ENCODE data around the gene CNKSR3. TPM values are rescaled to one million over a fixed set of nuclear protein-coding genes. Genes with fewer than 3 reads are reported as not detected.

CNKSR3 gene
- polyA plus RNA-seq, 3 donors, result not detected

DNA sequence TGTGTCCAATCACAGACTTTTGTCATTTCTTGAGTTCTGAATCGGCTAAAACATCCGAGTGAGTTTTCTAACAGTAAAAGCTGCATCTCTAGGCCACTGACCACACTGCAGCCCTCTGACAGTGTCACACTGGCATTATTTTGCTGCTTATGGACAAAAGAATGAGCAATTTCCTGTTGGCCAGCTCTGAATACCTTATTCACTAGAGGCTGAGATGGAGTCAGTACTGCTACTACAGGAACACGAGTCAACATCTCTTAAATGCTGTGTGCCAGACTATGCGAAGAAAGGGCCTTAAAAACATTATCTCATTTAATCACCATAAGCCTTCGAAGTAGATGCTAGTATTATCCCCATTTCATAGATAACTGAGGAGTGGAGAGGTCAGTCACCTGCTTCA, 111.4 kb downstream of the CNKSR3 start:
- Histone ChIP-seq H4K20me1 (ENCODE audit: insufficient read depth, low read length) (no peaks in the 10 kb centered on the region), H3K36me3 (replicated peaks in 1 of 2; ENCODE audit: control insufficient read depth in 1 of 2, insufficient read depth in 2 of 2, low read length in 2 of 2) (no peaks in the 10 kb centered on the region), H3K79me2 (ENCODE audit: insufficient read depth, low read length) (no peaks in the 10 kb centered on the region), H3K4me2 (replicated peaks; ENCODE audit: extremely low read depth, low read length, poor library complexity, severe bottlenecking) (no peak overlapping the region), H3K9ac (ENCODE audit: insufficient read depth, low read length, poor library complexity, severe bottlenecking) (no peak overlapping the region), H3K27me3 (ENCODE audit: control insufficient read depth in 2 of 2, insufficient read depth in 2 of 2, low read length in 2 of 2) (no peaks in the 10 kb centered on the region), H3K4me3 (replicated peaks in 1 of 3; ENCODE audit: low read depth in 2 of 3, low read length in 3 of 3) (no peak overlapping the region), H3K27ac (ENCODE audit: low read depth in 1 of 2, low read length in 2 of 2) (no peak overlapping the region), H3K4me1 (ENCODE audit: control insufficient read depth in 1 of 2, insufficient read depth in 2 of 2, low read length in 2 of 2) (no peaks in the 10 kb centered on the region), H3K9me3 (replicated peaks in 1 of 2; ENCODE audit: control insufficient read depth in 1 of 2, insufficient read depth in 1 of 2, low read length in 2 of 2) (no peaks in the 10 kb centered on the region), H2AFZ (ENCODE audit: insufficient read depth, low read depth, low read length, poor library complexity, severe bottlenecking) (no peak overlapping the region)
- H3K4me1 Mint-ChIP-seq, result peaks cover 3% of the 10 kb centered on the region
- 100% methylated on average over 2 of the region's 5 CpGs for WGBS (ENCODE audit: insufficient coverage)
- DNase-seq, result no peak
- no peak overlapping the region for H3K27ac Mint-ChIP-seq
- no peaks in the 10 kb centered on the region for H3K36me3 Mint-ChIP-seq
- H3K4me3 Mint-ChIP-seq, result no peak overlapping the region
- peaks cover 0 to 2% (median 2%) of the 10 kb centered on the region in 3 donors for H3K27me3 Mint-ChIP-seq (ENCODE audit: low read depth in 3 of 3)
- intact Hi-C loops (cut with micrococcal nuclease), result no loop called here
- TF ChIP-seq, protein P1, sequence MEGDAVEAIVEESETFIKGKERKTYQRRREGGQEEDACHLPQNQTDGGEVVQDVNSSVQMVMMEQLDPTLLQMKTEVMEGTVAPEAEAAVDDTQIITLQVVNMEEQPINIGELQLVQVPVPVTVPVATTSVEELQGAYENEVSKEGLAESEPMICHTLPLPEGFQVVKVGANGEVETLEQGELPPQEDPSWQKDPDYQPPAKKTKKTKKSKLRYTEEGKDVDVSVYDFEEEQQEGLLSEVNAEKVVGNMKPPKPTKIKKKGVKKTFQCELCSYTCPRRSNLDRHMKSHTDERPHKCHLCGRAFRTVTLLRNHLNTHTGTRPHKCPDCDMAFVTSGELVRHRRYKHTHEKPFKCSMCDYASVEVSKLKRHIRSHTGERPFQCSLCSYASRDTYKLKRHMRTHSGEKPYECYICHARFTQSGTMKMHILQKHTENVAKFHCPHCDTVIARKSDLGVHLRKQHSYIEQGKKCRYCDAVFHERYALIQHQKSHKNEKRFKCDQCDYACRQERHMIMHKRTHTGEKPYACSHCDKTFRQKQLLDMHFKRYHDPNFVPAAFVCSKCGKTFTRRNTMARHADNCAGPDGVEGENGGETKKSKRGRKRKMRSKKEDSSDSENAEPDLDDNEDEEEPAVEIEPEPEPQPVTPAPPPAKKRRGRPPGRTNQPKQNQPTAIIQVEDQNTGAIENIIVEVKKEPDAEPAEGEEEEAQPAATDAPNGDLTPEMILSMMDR (IDR thresholded peaks at IDR 0.05), result no peak
- peaks cover 0 to 4% (median 0%) of the 10 kb centered on the region in 7 donors for H3K9me3 Mint-ChIP-seq

DNA sequence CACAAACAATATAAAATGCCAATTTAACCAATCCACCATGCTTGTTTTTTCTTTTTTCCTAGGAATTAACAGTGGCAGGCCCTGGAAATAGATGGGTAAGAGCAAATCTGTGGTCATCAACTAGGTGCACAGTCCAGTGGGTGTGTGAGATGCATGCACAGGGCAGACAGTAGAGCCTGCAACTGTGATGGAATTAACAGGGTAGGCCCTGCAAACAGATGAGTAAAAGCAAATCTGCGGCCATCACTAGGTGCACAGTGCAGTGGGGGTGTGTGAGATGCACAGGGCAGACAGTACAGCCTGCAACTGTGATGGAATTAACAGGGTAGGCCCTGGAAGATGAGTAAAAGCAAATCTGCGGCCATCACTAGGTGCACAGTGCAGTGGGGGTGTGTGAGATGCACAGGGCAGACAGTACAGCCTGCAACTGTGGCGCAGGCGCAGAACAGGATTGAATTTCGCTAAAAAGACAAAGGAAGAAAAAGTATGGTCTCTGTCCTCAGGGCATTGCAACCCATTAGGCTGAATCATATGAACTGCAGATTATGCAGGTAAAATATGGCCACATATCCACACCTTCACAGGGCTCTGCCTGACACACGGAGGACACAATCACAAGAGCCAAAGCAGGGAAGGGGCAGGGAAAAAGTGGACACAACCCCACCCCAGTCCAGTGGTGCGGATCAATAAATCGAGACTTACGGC, 112.8 kb downstream of the CNKSR3 start:
- H3K27ac Mint-ChIP-seq, result no peak overlapping the region
- H3K9me3 Mint-ChIP-seq, result peaks cover 0 to 4% (median 0%) of the 10 kb centered on the region in 7 donors
- 100% methylated on average over 3 of the region's 9 CpGs for whole genome bisulfite sequencing (ENCODE audit: insufficient coverage)

More for the DNA sequence above, 112.8 kb downstream of the CNKSR3 start:
- no peaks in the 10 kb centered on the region for H3K36me3 Mint-ChIP-seq
- H4K20me1 ChIP-seq (ENCODE audit: insufficient read depth, low read length), result no peaks in the 10 kb centered on the region
- no peaks in the 10 kb centered on the region for H3K36me3 ChIP-seq (replicated peaks in 1 of 2; ENCODE audit: control insufficient read depth in 1 of 2, insufficient read depth in 2 of 2, low read length in 2 of 2)
- no peaks in the 10 kb centered on the region for H3K4me1 ChIP-seq (ENCODE audit: control insufficient read depth in 1 of 2, insufficient read depth in 2 of 2, low read length in 2 of 2)
- H3K9ac ChIP-seq (ENCODE audit: insufficient read depth, low read length, poor library complexity, severe bottlenecking), result no peak overlapping the region
- H3K4me2 ChIP-seq (replicated peaks; ENCODE audit: extremely low read depth, low read length, poor library complexity, severe bottlenecking), result no peak overlapping the region
- H3K4me1 Mint-ChIP-seq, result no peaks in the 10 kb centered on the region
- H3K9me3 ChIP-seq (replicated peaks in 1 of 2; ENCODE audit: control insufficient read depth in 1 of 2, insufficient read depth in 1 of 2, low read length in 2 of 2), result no peaks in the 10 kb centered on the region
- TF ChIP-seq, protein P1 (IDR thresholded peaks at IDR 0.05), result no peak
- no peak overlapping the region for H3K4me3 Mint-ChIP-seq
- peaks cover 0 to 2% (median 0%) of the 10 kb centered on the region in 3 donors for H3K27me3 Mint-ChIP-seq (ENCODE audit: low read depth in 3 of 3)
- intact Hi-C loops (cut with micrococcal nuclease), result no loop called here
- H3K27ac ChIP-seq (ENCODE audit: low read depth in 1 of 2, low read length in 2 of 2), result no peak overlapping the region
- DNase-seq, result no peak
- H3K4me3 ChIP-seq (replicated peaks in 1 of 3; ENCODE audit: low read depth in 2 of 3, low read length in 3 of 3), result no peak overlapping the region
- H2AFZ ChIP-seq (ENCODE audit: insufficient read depth, low read depth, low read length, poor library complexity, severe bottlenecking), result no peak overlapping the region
- H3K27me3 ChIP-seq (ENCODE audit: control insufficient read depth in 2 of 2, insufficient read depth in 2 of 2, low read length in 2 of 2), result no peaks in the 10 kb centered on the region
- H3K79me2 ChIP-seq (ENCODE audit: insufficient read depth, low read length), result no peaks in the 10 kb centered on the region

Measured in CD14-positive monocyte (primary cell).